Superior temporal gyrus (tissue), 1 donor: ENCODE data around the gene CTNNA2.
A peak's percentile ranks its signal among the peaks of the same experiment; 100 is the strongest.
"Not testable (repeated sequence)": the region's sequence is repeated elsewhere in the genome, so short reads cannot be mapped to it uniquely, and the experiment has no call there.

Source experiments
- DNase-seq: peaks from one replicate; pipeline ENCODE4 v3.0.0-alpha.2; 2016; ENCODE audit errors: extremely low spot score

Gene CTNNA2

GRCh38 chr2:80028584-80028983 lies 515.7 kb downstream of the CTNNA2 start:
- DNase-seq, result no peak

DNA sequence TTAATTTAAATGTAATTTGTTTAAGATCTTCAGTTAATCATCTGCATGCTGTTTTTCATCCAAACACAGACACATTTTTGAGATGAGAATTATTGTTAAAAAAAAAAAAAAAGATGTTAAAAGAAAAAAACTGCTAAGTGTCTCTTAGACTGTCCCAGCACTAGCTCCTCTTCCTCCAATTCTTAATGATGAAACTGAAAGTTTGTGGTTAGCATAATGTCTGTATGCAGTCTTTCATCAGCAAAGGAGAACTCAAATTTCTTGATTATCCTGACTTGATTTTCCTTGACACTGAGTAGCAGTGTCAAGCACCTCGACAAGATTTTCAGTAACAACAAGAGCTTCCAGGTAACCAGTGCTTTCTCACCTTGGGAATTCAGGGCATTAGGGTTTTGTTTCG lies 517.3 kb downstream of the CTNNA2 start:
- DNase-seq, result no peak

- not testable (repeated sequence) for DNase-seq
Measured at GRCh38 chr2:80032684-80033083, 519.8 kb downstream of the CTNNA2 start.

GRCh38 chr2:80035749-80036285 lies 523.0 kb downstream of the CTNNA2 start:
- DNase-seq, result no peak

DNA sequence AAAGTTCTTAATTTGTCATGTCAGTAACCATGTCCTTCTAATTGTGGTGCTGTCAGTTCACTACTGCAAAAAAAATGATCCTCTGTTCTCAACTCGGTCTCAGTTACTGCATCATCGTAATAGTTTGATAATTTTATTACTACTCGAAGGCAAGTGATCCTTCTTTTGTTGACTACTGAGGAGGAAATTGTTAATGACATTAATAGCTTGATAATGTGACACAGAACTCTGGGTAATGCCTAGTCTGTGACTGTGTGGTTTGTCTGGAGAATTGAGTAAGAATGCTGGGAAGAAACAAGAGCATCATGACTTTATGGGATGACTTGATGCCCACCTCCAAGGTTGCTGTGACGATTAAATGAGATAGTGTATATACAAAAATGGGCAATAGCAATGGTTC lies 524.5 kb downstream of the CTNNA2 start:
- no peak for DNase-seq

GRCh38 chr2:80040226-80040625 lies 527.4 kb downstream of the CTNNA2 start:
- DNase-seq, result no peak

DNA sequence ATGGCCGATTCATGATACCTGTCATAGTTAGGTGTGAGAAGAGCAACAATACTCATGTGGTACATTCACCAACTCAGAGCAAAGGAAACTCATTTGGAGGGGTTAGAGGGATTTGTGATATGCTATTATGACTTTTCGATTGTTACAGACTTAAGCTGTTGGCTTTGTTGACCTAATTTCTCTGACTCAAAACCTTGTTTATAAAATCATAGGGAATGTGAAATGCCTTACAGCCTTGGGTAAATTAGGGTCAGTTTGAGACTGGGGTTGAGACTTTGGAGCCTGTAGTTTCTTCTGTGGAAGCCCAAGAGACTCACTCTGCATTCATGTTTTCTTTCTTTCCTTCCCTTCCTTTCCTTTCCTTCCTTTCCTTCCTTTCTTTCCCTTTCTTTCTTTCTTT lies 529.8 kb downstream of the CTNNA2 start:
- no peak for DNase-seq

GRCh38 chr2:80048296-80048695 lies 535.4 kb downstream of the CTNNA2 start:
- DNase-seq, result no peak

- no peak for DNase-seq
Measured at GRCh38 chr2:80050246-80050645, 537.4 kb downstream of the CTNNA2 start.

DNA sequence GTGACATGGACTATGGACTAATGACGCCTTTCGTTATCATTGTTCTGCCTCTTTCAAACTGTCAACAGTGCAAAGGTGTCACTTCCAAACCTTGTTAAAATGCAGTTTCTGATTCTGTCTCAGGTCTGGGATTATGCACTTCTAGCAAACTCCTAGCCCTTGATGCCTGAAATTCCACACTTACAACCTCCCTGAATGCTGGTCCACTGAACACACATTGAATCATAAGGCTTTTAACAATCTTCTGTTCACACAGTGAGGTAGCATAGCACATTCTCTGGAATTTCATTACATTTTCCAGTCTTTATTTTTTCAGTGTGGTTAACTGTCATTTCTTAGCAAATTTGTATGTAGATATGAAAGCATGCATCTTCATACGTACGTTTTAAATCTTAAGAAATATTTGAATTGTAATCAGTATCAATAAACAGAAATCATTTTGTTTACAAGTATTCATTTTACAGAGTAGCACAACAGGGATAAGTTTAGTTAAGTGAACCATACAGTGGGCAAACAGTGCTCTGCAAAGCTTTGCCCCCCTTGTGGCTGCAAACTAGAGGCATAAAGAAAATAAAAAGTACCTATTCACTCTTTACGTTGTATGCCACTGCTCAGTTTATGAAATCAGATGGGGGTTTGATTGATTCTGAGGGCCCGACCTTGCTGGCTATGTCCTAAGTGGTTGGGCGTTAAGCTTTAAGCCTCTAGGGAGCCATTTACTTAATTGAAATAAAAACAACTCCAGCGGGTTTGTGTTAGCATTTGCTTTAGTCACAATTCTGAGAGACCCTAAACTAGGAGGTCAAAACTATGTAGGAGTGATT lies 540.9 kb downstream of the CTNNA2 start:
- DNase-seq, result no peak

DNA sequence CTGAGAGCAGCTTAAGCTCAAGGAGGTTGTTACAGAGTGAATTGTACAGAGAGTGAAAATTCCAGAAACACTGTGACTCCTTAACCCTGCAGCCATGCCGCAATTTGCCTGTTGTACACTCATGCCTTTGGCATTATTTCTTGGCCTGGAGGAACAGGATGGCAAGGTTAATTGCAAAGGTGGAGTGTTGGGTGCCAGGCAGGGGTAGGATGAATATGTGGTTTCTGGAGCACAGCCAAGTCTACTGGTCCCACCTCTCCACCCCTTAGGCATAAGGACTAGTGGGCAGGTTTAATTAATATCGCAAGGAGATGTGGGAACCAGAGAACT lies 541.5 kb downstream of the CTNNA2 start:
- DNase-seq, result no peak

DNA sequence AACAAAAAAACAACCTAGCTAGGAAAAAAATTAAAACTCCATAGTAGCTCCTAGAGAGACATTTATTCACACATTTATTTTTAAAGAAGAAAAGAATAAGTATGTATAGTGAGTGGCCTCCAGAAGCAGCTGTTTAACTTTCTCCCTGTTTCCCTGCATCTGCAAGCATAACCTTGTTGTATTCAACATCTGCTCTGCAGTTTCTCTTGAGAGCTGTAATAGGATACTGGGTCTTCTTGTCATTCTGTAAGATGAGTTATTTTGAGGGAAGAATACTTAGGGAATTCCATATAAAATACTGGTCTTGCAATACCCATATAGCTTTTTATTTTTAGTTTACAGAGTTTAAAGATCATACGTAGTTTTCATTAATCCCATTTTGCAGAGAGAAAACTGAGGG lies 545.1 kb downstream of the CTNNA2 start:
- no peak for DNase-seq

- no peak for DNase-seq
Measured at GRCh38 chr2:80058562-80058961, 545.7 kb downstream of the CTNNA2 start.

DNA sequence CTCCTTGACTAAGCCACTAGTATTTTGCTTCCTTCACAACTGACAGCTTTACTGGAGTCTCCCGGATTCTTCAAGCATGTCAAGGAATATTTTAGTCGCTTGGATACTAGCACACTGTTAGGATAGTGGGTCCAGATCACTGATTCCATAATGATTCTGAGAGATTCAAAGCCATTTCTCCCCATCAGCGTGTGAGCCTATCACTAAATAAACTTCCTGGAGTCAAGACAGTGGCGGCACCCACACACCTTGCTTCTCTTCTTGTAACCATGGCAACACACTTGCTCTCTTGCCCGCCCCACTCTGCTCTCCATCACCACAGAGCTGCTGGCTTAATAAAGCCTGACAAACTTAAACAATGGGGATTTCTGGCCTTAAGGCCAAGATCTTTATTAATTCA lies 546.6 kb downstream of the CTNNA2 start:
- no peak for DNase-seq

GRCh38 chr2:80061881-80062280 lies 549.0 kb downstream of the CTNNA2 start:
- peak; percentile 62 for DNase-seq

GRCh38 chr2:80062298-80062697 lies 549.4 kb downstream of the CTNNA2 start:
- no peak for DNase-seq

DNA sequence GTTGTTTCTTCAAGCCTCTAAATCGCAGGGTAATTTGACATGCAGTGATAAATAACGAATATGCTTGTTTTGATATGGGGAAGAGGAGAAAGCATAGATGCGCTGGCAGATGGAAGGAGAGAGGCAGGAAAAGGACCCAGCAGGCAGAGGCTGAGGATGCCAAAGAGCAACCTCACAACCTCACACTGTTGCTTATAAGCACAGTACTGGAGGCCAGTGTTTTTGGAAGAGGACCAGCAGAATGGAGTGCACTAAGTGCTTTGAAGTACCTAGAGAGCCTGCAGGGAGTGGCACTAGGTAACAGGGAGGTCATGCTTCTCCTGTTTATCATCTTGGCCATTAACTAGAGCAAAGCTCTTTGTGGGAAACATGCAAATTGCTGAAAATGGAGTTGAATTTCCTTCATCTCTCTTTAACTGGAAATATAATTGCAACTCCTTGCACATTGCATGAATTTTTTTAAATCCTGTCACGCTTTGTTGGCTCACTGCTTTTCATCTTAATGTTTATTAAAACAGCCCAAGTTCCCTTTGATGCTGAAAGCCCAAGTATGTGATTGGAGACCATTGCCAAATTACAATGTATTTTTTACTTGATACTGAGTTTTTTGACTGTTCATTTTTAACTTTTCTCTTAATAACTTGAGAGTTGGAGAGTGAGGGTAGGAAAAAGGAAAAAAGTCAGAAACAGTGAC lies 555.3 kb downstream of the CTNNA2 start:
- no peak for DNase-seq

- DNase-seq, result no peak
Measured at GRCh38 chr2:80070587-80070986, 557.7 kb downstream of the CTNNA2 start.

GRCh38 chr2:80071941-80072340 lies 559.1 kb downstream of the CTNNA2 start:
- DNase-seq, result no peak

- peak; percentile 91 for DNase-seq
Measured at GRCh38 chr2:80073134-80073561, 560.3 kb downstream of the CTNNA2 start.

DNA sequence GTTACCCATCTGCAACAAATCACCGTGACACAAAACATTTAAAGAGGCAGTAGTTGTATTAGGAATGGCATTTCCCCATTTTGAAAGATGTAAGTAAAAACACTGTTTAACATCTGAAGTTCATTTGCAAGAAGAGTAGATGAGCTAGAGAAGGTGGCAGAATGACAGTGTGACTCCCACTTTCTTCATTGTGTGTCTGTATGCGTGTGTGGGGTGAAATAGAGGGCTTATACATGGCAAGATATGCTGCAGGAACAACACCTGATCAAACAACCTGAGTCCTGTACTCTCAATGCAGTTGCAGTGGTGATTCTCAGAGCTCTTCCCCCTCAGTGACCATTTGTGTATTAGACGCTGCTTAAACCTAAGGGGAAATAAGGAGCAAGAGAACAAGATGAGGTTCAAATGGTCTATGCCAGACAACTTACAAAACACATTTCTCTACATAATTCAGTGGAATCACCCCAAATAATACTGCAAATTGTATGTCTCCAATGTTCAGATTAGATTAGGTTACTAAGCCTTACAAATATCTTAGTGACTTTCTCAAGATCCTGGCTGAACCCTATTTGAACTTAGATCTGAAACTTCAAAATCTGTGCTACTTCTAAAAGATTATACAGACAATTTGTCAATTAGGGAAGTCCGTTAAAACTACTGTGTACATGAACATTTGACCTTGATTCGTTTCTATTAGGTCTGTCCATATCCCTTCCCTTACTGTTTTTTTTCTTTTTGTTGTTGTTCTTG lies 561.6 kb downstream of the CTNNA2 start:
- no peak for DNase-seq

- DNase-seq, result no peak
Measured at GRCh38 chr2:80075719-80076118, 562.9 kb downstream of the CTNNA2 start.
